Thyroid gland (tissue), 4 donors: ENCODE measurements around the gene PDZD7.

Experiments used
- POLR2A ChIP-seq, 2 donors: fragments of 450-650 bp; IDR thresholded peaks; one replicate each; pipeline ENCODE4 v1.6.1; 2017; ENCODE audit warnings: antibody characterized with exemption in 2 of 2, mild to moderate bottlenecking in 2 of 2, moderate library complexity in 1 of 2
- TF ChIP-seq, protein P1 (sequence below), 6 experiments: fragments of 200-600 bp in 3 of 6; fragments of 450-650 bp in 3 of 6; sonication (generic) in 3 of 6; IDR thresholded peaks; one replicate each; pipeline ENCODE4 v1.5.1; 2016 to 2019; ENCODE audit warnings: antibody characterized with exemption in 6 of 6, mild to moderate bottlenecking in 2 of 6, inconsistent platforms in 1 of 6, moderate library complexity in 1 of 6

GRCh38 chr10:100980311-100980710 is 50.6 kb downstream of the PDZD7 start:
- TF ChIP-seq, protein P1, sequence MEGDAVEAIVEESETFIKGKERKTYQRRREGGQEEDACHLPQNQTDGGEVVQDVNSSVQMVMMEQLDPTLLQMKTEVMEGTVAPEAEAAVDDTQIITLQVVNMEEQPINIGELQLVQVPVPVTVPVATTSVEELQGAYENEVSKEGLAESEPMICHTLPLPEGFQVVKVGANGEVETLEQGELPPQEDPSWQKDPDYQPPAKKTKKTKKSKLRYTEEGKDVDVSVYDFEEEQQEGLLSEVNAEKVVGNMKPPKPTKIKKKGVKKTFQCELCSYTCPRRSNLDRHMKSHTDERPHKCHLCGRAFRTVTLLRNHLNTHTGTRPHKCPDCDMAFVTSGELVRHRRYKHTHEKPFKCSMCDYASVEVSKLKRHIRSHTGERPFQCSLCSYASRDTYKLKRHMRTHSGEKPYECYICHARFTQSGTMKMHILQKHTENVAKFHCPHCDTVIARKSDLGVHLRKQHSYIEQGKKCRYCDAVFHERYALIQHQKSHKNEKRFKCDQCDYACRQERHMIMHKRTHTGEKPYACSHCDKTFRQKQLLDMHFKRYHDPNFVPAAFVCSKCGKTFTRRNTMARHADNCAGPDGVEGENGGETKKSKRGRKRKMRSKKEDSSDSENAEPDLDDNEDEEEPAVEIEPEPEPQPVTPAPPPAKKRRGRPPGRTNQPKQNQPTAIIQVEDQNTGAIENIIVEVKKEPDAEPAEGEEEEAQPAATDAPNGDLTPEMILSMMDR (IDR thresholded peaks at IDR 0.05): no peak
- no peak for TF ChIP-seq POLR2A (IDR thresholded peaks at IDR 0.05)
